Thoracic aorta (tissue), 2 donors: ENCODE results near the gene TEX12. TPM values are rescaled to one million over a fixed set of nuclear protein-coding genes. Genes with fewer than 3 reads are reported as not detected.
A peak's percentile ranks its signal among the peaks of the same experiment; 100 is the strongest.

Experiments
- ATAC-seq: fragments of 150-250 bp; one replicate; pipeline ENCODE4 v1.8.0; 2017; ENCODE audit warnings: low read depth; ENCODE audit not compliant: insufficient number of reproducible peaks, low FRiP score
- DNase-seq: peaks from one replicate; pipeline ENCODE4 v3.0.0-alpha.2; 2020; ENCODE audit warnings: low spot score
- H3K27ac ChIP-seq, 2 donors: fragments of 200-600 bp; sonication (generic); 1 replicate in 1 of 2; 2 replicates in 1 of 2; pipeline ENCODE4 v1.5.1; 2016; ENCODE audit warnings: mild to moderate bottlenecking in 2 of 2, moderate library complexity in 2 of 2
- H3K27me3 ChIP-seq: fragments of 200-600 bp; sonication (generic); replicated peaks from 2 replicates; pipeline ENCODE4 v1.6.0; 2016; ENCODE audit warnings: mild to moderate bottlenecking; ENCODE audit not compliant: insufficient read depth
- H3K36me3 ChIP-seq: fragments of 200-600 bp; sonication (generic); one replicate; pipeline ENCODE4 v1.5.1; 2016
- H3K4me1 ChIP-seq, 2 donors: fragments of 200-600 bp; sonication (generic); 1 replicate in 1 of 2; 2 replicates in 1 of 2; pipeline versions ENCODE4 v1.5.1 to v1.6.0; 2016; ENCODE audit warnings: low read depth in 2 of 2, mild to moderate bottlenecking in 1 of 2; ENCODE audit not compliant: control insufficient read depth in 1 of 2
- H3K4me3 ChIP-seq: fragments of 200-600 bp; sonication (generic); 2 replicates; pipeline ENCODE4 v1.5.1; 2016; ENCODE audit warnings: mild to moderate bottlenecking
- H3K9me3 ChIP-seq: fragments of 200-600 bp; sonication (generic); 2 replicates; pipeline ENCODE4 v1.5.1; 2016
- CTCF ChIP-seq: fragments of 200-600 bp; sonication (generic); IDR thresholded peaks from one replicate; pipeline ENCODE4 v1.5.1; 2019; ENCODE audit warnings: antibody characterized with exemption
- total RNA-seq, 2 donors: library from RNA; depleted of rRNA; stranded (reverse); fragments of >200 nt; gene quantifications; one replicate each; pipeline versions ENCODE4 v1.1.0 to v1.2.3, GENCODE V29; 2016

Gene TEX12
- total RNA-seq, 2 donors from 2014 or later, result 0.54 to 1.4 TPM

GRCh38 chr11:112216561-112217105 is 49.5 kb downstream of the TEX12 start:
- ATAC-seq, result no peak
- no peaks in the 10 kb centered on the region for H3K36me3 ChIP-seq
- no peak for TF ChIP-seq CTCF
- H3K9me3 ChIP-seq, result no peaks in the 10 kb centered on the region
- no peaks in the 10 kb centered on the region for H3K4me1 ChIP-seq
- H3K27ac ChIP-seq, result no peak overlapping the region
- DNase-seq, result no peak
- H3K4me3 ChIP-seq, result no peak overlapping the region
- no peaks in the 10 kb centered on the region for H3K27me3 ChIP-seq

- peak; percentile 80 for TF ChIP-seq CTCF
- Histone ChIP-seq H3K4me1 (no peaks in the 10 kb centered on the region), H3K9me3 (no peaks in the 10 kb centered on the region), H3K36me3 (no peaks in the 10 kb centered on the region), H3K27me3 (no peaks in the 10 kb centered on the region), H3K27ac (no peak overlapping the region), H3K4me3 (no peak overlapping the region)
- ATAC-seq, result peak; percentile 94
- no peak for DNase-seq
These were observed 52.5 kb downstream of the TEX12 start for GRCh38 chr11:112219476-112220232.

GRCh38 chr11:112221274-112221835 is 54.2 kb downstream of the TEX12 start:
- H3K27ac ChIP-seq, result no peak overlapping the region
- H3K4me1 ChIP-seq, result peaks cover 0 to 7% of the 10 kb centered on the region in 2 donors
- no peak overlapping the region for H3K4me3 ChIP-seq
- H3K36me3 ChIP-seq, result no peaks in the 10 kb centered on the region
- ATAC-seq, result no peak
- no peak for DNase-seq
- H3K9me3 ChIP-seq, result no peaks in the 10 kb centered on the region
- no peak for TF ChIP-seq CTCF
- H3K27me3 ChIP-seq, result no peaks in the 10 kb centered on the region

Other genes starting within 250 kb of the TEX12 start
- 1 to 10 TPM in 1 of 2 donors, under 1 TPM in 1; 0.99 to 4.7 TPM for gene C11orf52, start 248.5 kb upstream of the TEX12 start, total RNA-seq
- gene DIXDC1, start 230.0 kb upstream of the TEX12 start, total RNA-seq, result 10 to 100 TPM; 92.7 to 94.2 TPM
- 10 to 100 TPM; 15.6 to 15.9 TPM for gene DLAT, start 142.0 kb upstream of the TEX12 start, total RNA-seq
- gene PIH1D2, start 93.4 kb upstream of the TEX12 start, total RNA-seq, result 1 to 10 TPM in 1 of 2 donors, not detected in 1; 2.2 TPM
- gene NKAPD1, start 93.1 kb upstream of the TEX12 start, total RNA-seq, result 10 to 100 TPM; 10.2 to 21.0 TPM
- 10 to 100 TPM; 16.0 to 23.8 TPM for gene TIMM8B, start 80.6 kb upstream of the TEX12 start, total RNA-seq
- 10 to 100 TPM; 41.8 to 96.4 TPM for gene SDHD, start 80.5 kb upstream of the TEX12 start, total RNA-seq
- 10 to 100 TPM; 12.3 to 12.7 TPM for gene IL18, start 3.3 kb upstream of the TEX12 start, total RNA-seq
- 10 to 100 TPM in 1 of 2 donors, 1 to 10 TPM in 1; 7.2 to 26.6 TPM for gene BCO2, start 8.1 kb downstream of the TEX12 start, total RNA-seq
- gene PTS, start 59.1 kb downstream of the TEX12 start, total RNA-seq, result 10 to 100 TPM; 22.1 to 27.3 TPM
- gene PLET1, start 93.5 kb downstream of the TEX12 start, total RNA-seq, result not detected